RWPE1 (cell line): ENCODE measurements around the gene RASGRP4.
A peak's percentile ranks its signal among the peaks of the same experiment; 100 is the strongest.

ENCODE experiments used
- CTCF ChIA-PET: fragments of 350-600 bp; sonication (Branson Sonifier 250); formaldehyde crosslinking; extraction: SDS; loops from one replicate; lab custom pipeline; 2021; lab: Yijun Ruan, JAX
- POLR2A ChIA-PET: fragments of 400-600 bp; formaldehyde crosslinking; extraction: SDS; loops from one replicate; lab custom pipeline; 2020; ENCODE audit warnings: antibody characterized with exemption; ENCODE audit not compliant: low non-redundant PET; lab: Yijun Ruan, JAX
- DNase-seq: peaks from one replicate; pipeline ENCODE4 v3.0.0; 2012; ENCODE audit warnings: low spot score
- H3K27ac ChIP-seq: fragments of 450-650 bp; 2 replicates; pipeline ENCODE4 v1.5.1; 2017
- TF ChIP-seq, protein P1 (sequence below): fragments of 450-650 bp; conservative IDR thresholded peaks from 2 replicates; pipeline ENCODE4 v1.5.1; 2017; ENCODE audit warnings: low read depth, mild to moderate bottlenecking

RASGRP4 gene

DNA sequence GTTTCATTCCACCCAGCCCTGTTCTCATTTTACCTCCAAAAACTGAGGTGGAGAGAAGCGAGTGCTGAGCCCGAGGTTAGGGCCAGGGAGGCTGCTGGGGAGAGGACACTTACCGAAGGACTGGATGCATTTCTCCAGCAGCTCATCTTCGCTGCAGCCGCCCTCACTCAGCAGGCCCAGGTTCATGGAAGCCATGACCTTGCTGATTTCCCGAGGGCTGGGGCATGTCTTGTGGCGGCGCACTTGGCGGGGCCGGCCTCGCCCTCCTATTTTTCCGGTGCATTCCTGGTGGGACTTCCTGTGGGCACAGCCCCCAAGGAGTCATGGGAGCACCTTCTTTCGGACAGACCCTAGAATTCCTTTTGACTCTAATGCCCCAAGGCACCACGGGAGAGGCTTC lies 4.2 kb downstream of the RASGRP4 start:
- ChIA-PET CTCF (no interaction called here), POLR2A (no interaction called here)
- DNase-seq, result no peak
- H3K27ac ChIP-seq, result no peak overlapping the region
- TF ChIP-seq, protein P1, sequence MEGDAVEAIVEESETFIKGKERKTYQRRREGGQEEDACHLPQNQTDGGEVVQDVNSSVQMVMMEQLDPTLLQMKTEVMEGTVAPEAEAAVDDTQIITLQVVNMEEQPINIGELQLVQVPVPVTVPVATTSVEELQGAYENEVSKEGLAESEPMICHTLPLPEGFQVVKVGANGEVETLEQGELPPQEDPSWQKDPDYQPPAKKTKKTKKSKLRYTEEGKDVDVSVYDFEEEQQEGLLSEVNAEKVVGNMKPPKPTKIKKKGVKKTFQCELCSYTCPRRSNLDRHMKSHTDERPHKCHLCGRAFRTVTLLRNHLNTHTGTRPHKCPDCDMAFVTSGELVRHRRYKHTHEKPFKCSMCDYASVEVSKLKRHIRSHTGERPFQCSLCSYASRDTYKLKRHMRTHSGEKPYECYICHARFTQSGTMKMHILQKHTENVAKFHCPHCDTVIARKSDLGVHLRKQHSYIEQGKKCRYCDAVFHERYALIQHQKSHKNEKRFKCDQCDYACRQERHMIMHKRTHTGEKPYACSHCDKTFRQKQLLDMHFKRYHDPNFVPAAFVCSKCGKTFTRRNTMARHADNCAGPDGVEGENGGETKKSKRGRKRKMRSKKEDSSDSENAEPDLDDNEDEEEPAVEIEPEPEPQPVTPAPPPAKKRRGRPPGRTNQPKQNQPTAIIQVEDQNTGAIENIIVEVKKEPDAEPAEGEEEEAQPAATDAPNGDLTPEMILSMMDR, result no peak

DNA sequence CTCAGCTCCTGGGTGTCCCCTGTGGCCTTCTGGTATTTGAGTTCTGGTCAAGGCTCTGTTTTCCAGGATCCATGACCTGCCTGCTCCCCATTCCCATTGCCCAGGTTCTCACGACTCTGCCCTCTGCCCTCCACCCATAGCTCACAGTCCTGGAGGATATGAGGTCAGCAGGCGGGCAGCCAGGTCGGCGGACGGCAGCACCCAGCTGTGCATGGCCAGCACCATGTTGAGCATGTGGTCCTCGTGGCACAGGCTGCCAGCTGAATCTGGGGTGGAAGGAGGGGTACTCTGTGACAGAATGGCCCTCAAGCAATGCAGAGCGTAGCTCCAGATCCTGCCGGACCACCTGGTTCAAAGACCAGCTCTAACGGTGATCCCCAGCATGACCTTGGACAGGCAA lies 5.1 kb downstream of the RASGRP4 start:
- CTCF ChIA-PET, result interaction anchor here (0.7 to 0.9 kb wide), 2 partner anchors 18 to 466 kb away, joined by 3 read pairs; partner anchors contain the start of gene FAM98C
- POLR2A ChIA-PET, result no interaction called here
- DNase-seq, result no peak
- H3K27ac ChIP-seq, result no peak overlapping the region
- TF ChIP-seq, protein P1, result no peak

DNA sequence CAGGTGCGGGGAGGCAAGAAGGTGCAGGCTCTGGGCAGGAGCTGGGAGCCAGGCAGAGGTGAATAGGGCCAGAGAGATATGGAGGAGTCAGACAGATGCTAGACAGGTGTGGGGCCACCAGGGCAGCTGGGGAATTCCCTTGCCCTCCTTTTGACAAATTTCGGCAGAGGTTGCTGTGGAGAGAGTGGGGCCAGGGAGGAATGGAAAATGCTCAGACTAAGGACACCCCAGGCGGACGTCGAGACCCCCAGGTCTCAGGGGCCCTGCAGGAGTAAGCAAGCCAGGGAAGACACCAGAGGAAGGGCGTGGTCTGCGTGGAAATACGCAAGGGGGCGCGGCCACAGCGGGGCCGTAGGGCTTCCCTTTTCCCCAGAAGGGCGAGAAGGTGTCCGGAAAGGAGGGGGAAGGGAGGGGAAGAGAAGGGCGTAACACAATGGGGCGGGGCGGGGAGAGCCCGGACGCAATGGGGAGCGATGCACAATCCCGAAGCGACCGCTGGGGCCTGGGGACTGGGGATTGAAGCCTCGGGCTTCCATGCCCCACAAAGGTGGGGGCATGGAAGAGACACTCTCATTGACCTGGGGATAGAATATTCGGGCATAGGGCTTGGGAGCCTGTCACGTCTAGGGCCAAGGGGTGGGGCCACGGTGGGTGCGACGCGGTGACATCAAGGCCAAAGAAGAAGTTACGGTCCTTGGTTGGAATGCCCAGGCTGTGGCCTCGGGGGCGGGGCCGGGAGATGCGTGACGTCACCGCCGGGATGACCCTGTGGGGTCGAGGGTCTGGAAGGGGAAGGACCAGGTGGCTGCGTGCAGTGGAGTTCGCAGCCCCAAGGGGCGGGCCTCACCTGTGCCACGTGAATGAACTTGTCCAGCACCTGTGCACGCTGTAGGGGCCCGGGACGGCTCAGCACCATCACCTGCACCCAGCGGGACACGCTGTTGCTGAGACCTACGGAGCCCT lies 8.2 kb downstream of the RASGRP4 start:
- TF ChIP-seq, protein P1, result no peak

DNA sequence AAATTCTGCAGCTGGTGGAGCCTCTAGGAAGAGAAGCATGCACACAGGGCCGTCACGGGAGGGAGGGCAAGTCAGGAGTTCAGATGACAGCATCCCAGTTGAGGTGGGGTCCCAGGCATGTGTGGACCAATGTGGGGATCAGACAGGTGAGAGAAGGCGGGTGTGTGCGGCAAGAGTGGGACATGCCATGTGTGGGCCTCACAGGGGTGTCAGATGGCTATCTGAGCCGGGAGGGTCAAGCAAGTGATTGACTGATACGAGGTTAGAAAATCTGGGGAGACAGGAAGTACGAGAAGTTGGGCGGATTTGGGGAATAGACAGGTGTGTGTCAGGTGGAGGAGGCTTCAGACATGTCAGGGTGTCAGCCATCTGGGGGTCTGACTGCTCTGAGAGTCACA lies 8.9 kb downstream of the RASGRP4 start:
- H3K27ac ChIP-seq, result no peak overlapping the region
- ChIA-PET CTCF (interaction anchor here (0.6 kb wide), 1 partner anchor 196 kb away, joined by 4 read pairs; no protein-coding TSS in a partner anchor), POLR2A (no interaction called here)
- TF ChIP-seq, protein P1, result no peak
- DNase-seq, result no peak

More for the DNA sequence above, 8.2 kb downstream of the RASGRP4 start:
- H3K27ac ChIP-seq, result no peak overlapping the region
- ChIA-PET POLR2A (no interaction called here), CTCF (interaction anchor here (0.6 kb wide), 1 partner anchor 197 kb away, joined by 4 read pairs; no protein-coding TSS in a partner anchor)
- peak; percentile 54 for DNase-seq

DNA sequence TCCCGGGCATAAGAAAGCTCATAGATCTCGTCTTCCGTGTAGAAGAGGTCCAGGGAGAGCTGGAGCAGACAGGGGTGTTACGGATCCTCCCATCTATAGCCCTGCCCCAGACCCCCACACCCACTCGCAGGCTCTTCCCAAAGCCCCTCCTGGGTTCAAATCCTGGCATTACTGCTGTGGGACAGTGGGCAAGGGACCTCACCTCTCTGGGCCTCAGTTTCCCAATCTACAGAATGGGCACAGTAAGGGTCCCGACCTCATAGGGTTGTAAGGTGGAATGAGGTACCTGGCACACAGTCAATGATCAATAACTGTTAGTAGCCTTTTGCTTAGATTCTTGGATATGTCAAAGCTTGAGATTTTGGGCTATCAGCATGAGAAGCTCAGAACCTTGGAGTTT lies 12.6 kb downstream of the RASGRP4 start:
- CTCF ChIA-PET, result interaction anchor here (1.5 kb wide), 1 partner anchor 10 kb away, joined by 7 read pairs; the partner anchor contains the start of gene FAM98C
- TF ChIP-seq, protein P1, result no peak
- POLR2A ChIA-PET, result no interaction called here
- DNase-seq, result no peak
- H3K27ac ChIP-seq, result no peak overlapping the region

DNA sequence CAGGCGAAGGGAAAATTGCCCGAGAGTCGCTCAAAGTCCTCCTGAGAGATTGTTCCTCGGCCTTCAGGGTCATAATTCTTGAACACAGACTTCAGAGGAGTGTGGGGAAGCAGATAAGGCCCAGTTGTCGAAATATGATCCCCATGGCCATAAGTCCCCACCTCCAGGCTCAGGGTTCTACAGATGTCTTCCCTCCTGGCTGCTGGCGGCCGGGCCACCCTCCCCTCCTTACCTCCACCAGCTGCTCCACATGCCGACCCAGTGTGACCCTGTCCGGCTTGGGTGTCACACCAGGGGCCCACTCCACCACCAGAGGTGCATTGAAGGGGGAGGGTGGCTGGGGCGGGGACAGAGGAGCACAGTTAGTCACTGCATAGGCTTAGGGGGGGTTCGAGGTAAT lies 13.1 kb downstream of the RASGRP4 start:
- CTCF ChIA-PET, result interaction anchor here (1.2 to 1.5 kb wide), 2 partner anchors 10 kb away, joined by 4 to 7 read pairs; partner anchors contain the start of gene FAM98C
- DNase-seq, result no peak
- TF ChIP-seq, protein P1, result no peak
- no peak overlapping the region for H3K27ac ChIP-seq
- POLR2A ChIA-PET, result no interaction called here
